Smooth muscle cell (in vitro differentiated cells): ENCODE measurements around the gene MITF. TPM values are rescaled to one million over a fixed set of nuclear protein-coding genes. Genes with fewer than 3 reads are reported as not detected.

ENCODE experiments used
- DNase-seq: peaks from one replicate; lab custom pipeline; 2025; ENCODE audit not compliant: unreplicated experiment; lab: John Stamatoyannopoulos, UW
- H2AFZ ChIP-seq: fragments of 200-600 bp; sonication (generic); 2 replicates; pipeline ENCODE4 v1.6.0; 2016; ENCODE audit warnings: antibody characterized with exemption, low read depth, mild to moderate bottlenecking
- H3F3A ChIP-seq: fragments of 200-600 bp; sonication (generic); 2 replicates; pipeline ENCODE4 v1.6.0; 2017; ENCODE audit warnings: antibody characterized with exemption, low read depth
- H3K27ac ChIP-seq: fragments of 200-600 bp; sonication (generic); 2 replicates; pipeline ENCODE4 v1.5.1; 2016; ENCODE audit warnings: low read depth, mild to moderate bottlenecking
- H3K27me3 ChIP-seq: fragments of 200-600 bp; sonication (generic); 2 replicates; pipeline ENCODE4 v1.6.1; 2016; ENCODE audit warnings: low read depth, mild to moderate bottlenecking
- H3K36me3 ChIP-seq: fragments of 200-600 bp; sonication (generic); 2 replicates; pipeline ENCODE4 v1.5.1; 2016; ENCODE audit warnings: low read depth
- H3K4me1 ChIP-seq: fragments of 200-600 bp; sonication (generic); 2 replicates; pipeline ENCODE4 v1.5.1; 2016; ENCODE audit warnings: low read depth
- H3K4me2 ChIP-seq: fragments of 200-600 bp; sonication (generic); 2 replicates; pipeline ENCODE4 v1.6.0; 2016; ENCODE audit warnings: mild to moderate bottlenecking
- H3K4me3 ChIP-seq: fragments of 200-600 bp; sonication (generic); 2 replicates; pipeline ENCODE4 v1.5.1; 2016; ENCODE audit warnings: mild to moderate bottlenecking
- H3K79me2 ChIP-seq: fragments of 200-600 bp; sonication (generic); 2 replicates; pipeline ENCODE4 v1.6.0; 2016; ENCODE audit warnings: low read depth, mild to moderate bottlenecking
- H3K9ac ChIP-seq: fragments of 200-600 bp; sonication (generic); 2 replicates; pipeline ENCODE4 v1.6.0; 2016; ENCODE audit warnings: low read depth
- H3K9me3 ChIP-seq: fragments of 200-600 bp; sonication (generic); replicated peaks from 2 replicates; pipeline ENCODE4 v1.5.1; 2016; ENCODE audit warnings: low read depth
- H4K20me1 ChIP-seq: fragments of 200-600 bp; sonication (generic); 2 replicates; pipeline ENCODE4 v1.6.0; 2016; ENCODE audit warnings: low read depth
- CTCF ChIP-seq: fragments of 200-600 bp; sonication (generic); IDR thresholded peaks from 2 replicates; pipeline ENCODE4 v1.5.1; 2017; ENCODE audit warnings: borderline replicate concordance, mild to moderate bottlenecking, antibody characterized with exemption; ENCODE audit not compliant: insufficient read depth, poor library complexity, severe bottlenecking
- WGBS: methylation state at CpG from one replicate; pipeline ENCODE4 v1.1.7; 2016; ENCODE audit warnings: low lambda C conversion rate; 5-methylcytosine and 5-hydroxymethylcytosine counted together
- polyA plus RNA-seq: library from polyadenylated mRNA; unstranded; fragments of >200 nt; fragmentation: Nextera tagmentation; extraction: Ambion mirVana; gene quantifications from 2 replicates; pipeline ENCODE4 v1.2.1, GENCODE V29; 2016
- total RNA-seq: library from RNA; depleted of rRNA; stranded (reverse); fragments of >200 nt; gene quantifications from 2 replicates; pipeline ENCODE4 v1.2.3, GENCODE V29; 2014

MITF gene
- total and polyA plus RNA-seq, 2 experiments from 2014 or later = 2.3 to 3.1 TPM

GRCh38 chr3:69941439-69942176, 202.3 kb downstream of the MITF start:
- 81% methylated on average over 3 of the region's 3 CpGs for WGBS
- H3K27me3 ChIP-seq = no peaks in the 10 kb centered on the region
- H2AFZ ChIP-seq = no peak overlapping the region
- no peaks in the 10 kb centered on the region for H4K20me1 ChIP-seq
- no peak overlapping the region for H3K4me3 ChIP-seq
- H3K27ac ChIP-seq = no peak overlapping the region
- H3K79me2 ChIP-seq = no peaks in the 10 kb centered on the region
- H3K4me2 ChIP-seq = no peak overlapping the region
- no peak overlapping the region for H3K9ac ChIP-seq
- H3K9me3 ChIP-seq = no peaks in the 10 kb centered on the region
- H3F3A ChIP-seq = no peaks in the 10 kb centered on the region
- H3K4me1 ChIP-seq = no peaks in the 10 kb centered on the region
- TF ChIP-seq CTCF = no peak
- H3K36me3 ChIP-seq = no peaks in the 10 kb centered on the region
- no peak for DNase-seq

GRCh38 chr3:69944931-69945493, 205.7 kb downstream of the MITF start:
- Histone ChIP-seq H3K4me3 (no peak overlapping the region), H3K36me3 (no peaks in the 10 kb centered on the region)
- 76% methylated on average over 3 of the region's 3 CpGs for WGBS

DNA sequence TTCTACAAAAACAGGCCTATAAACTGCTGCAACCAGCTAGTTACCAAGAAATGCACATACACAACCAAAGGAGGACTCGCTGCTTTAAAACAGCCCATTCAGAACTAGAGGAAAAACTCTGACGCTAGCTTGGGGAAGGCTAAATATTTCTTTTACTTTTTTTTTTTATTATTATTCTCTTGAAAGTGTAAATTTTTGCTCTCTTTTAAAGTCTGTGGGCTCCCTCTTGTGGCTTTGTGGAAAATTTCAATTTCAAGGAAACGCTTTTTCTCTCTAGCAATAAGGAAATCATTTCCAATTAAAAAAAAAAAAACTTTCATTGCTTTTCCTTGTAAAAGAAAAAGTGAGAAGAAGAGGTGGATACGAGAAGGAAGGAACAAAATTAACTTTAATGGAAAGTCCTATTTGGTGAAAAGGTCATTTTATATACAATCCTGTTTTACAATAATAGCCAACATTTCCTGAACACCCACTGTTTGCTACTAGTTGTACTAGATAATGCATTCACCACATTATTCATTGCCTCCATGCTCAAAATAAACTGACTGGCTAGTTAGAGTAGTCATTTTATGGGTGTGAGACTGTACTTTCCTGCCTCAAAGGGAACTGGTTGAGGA, 209.1 kb downstream of the MITF start:
- Histone ChIP-seq H3K9me3 (no peaks in the 10 kb centered on the region), H3K4me3 (no peak overlapping the region), H3K79me2 (no peaks in the 10 kb centered on the region), H2AFZ (peak overlapping the region; percentile 3), H4K20me1 (no peaks in the 10 kb centered on the region), H3K36me3 (no peaks in the 10 kb centered on the region), H3K27me3 (no peaks in the 10 kb centered on the region), H3K27ac (no peak overlapping the region), H3K4me1 (no peaks in the 10 kb centered on the region), H3K9ac (no peak overlapping the region), H3K4me2 (no peak overlapping the region), H3F3A (no peaks in the 10 kb centered on the region)
- WGBS = 10% methylated on average over 4 of the region's 4 CpGs
- DNase-seq = no peak
- peak; percentile 74 for TF ChIP-seq CTCF

More at GRCh38 chr3:69944931-69945493, 205.7 kb downstream of the MITF start:
- DNase-seq = no peak
- no peaks in the 10 kb centered on the region for H3K9me3 ChIP-seq
- no peaks in the 10 kb centered on the region for H3K79me2 ChIP-seq
- no peak overlapping the region for H2AFZ ChIP-seq
- H3K27me3 ChIP-seq = no peaks in the 10 kb centered on the region
- H3K9ac ChIP-seq = no peak overlapping the region
- no peaks in the 10 kb centered on the region for H3K4me1 ChIP-seq
- H3K27ac ChIP-seq = no peak overlapping the region
- H4K20me1 ChIP-seq = no peaks in the 10 kb centered on the region
- TF ChIP-seq CTCF = no peak
- no peaks in the 10 kb centered on the region for H3F3A ChIP-seq
- H3K4me2 ChIP-seq = no peak overlapping the region
